Measurements from ENCODE around the gene GPC6. TPM values are rescaled to one million over a fixed set of nuclear protein-coding genes. Genes with fewer than 3 reads are reported as not detected.
A peak's percentile ranks its signal among the peaks of the same experiment; 100 is the strongest.

GPC6 gene
- total RNA-seq, 1 donor = 77.8 TPM

- peak overlapping the region; percentile 25 for H3K4me3 ChIP-seq (ENCODE audit: insufficient read depth, low read length)
- H3K36me3 ChIP-seq (ENCODE audit: insufficient read depth, low read length) = no peaks in the 10 kb centered on the region
- no peaks in the 10 kb centered on the region for H3K79me2 ChIP-seq (ENCODE audit: insufficient read depth, low read length)
- H3K27me3 ChIP-seq (ENCODE audit: insufficient read depth, low read length) = no peaks in the 10 kb centered on the region
- peaks cover 3% of the 10 kb centered on the region for H3K4me1 ChIP-seq (ENCODE audit: insufficient read depth, low read length)
- H3K4me2 ChIP-seq (ENCODE audit: insufficient read depth, low read length) = peak overlapping the region; percentile 52
- DNase-seq (ENCODE audit: insufficient read length, low spot score, missing footprints) = no peak
- no peaks in the 10 kb centered on the region for H4K20me1 ChIP-seq (ENCODE audit: insufficient read depth, low read length)
- no peaks in the 10 kb centered on the region for H3K9me3 ChIP-seq (ENCODE audit: low read depth, low read length)
- TF ChIP-seq, protein P1, sequence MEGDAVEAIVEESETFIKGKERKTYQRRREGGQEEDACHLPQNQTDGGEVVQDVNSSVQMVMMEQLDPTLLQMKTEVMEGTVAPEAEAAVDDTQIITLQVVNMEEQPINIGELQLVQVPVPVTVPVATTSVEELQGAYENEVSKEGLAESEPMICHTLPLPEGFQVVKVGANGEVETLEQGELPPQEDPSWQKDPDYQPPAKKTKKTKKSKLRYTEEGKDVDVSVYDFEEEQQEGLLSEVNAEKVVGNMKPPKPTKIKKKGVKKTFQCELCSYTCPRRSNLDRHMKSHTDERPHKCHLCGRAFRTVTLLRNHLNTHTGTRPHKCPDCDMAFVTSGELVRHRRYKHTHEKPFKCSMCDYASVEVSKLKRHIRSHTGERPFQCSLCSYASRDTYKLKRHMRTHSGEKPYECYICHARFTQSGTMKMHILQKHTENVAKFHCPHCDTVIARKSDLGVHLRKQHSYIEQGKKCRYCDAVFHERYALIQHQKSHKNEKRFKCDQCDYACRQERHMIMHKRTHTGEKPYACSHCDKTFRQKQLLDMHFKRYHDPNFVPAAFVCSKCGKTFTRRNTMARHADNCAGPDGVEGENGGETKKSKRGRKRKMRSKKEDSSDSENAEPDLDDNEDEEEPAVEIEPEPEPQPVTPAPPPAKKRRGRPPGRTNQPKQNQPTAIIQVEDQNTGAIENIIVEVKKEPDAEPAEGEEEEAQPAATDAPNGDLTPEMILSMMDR (IDR thresholded peaks at IDR 0.05; ENCODE audit: extremely low read depth, low read depth, low read length) = no peak
- H3K27ac ChIP-seq (ENCODE audit: low read depth, low read length) = peak overlapping the region; percentile 29
- peak overlapping the region; percentile 85 for H2AFZ ChIP-seq (ENCODE audit: low read length)
Observed at GRCh38 chr13:94129490-94129894, 902.9 kb downstream of the GPC6 start.

DNA sequence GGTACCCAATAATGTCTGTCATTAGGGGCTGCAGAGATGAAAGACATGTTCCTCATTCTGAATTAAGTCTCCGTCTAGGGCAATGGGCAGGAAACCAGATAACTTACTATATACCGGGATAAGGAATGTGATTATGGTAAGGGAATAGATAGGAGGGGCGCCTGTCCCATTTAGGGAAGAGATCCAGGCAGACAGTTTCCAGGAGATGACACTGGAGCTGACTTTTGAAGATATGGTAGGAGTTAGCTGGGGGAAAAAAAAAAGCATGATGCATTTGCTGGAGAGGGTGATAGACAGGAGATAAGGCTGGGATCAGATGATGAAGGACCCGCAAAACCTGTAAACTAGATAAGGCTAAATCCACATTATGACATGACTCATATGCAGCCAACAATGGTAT, 912.2 kb downstream of the GPC6 start:
- Histone ChIP-seq H3K79me2 (ENCODE audit: insufficient read depth, low read length) (no peaks in the 10 kb centered on the region), H3K27me3 (ENCODE audit: insufficient read depth, low read length) (no peaks in the 10 kb centered on the region), H4K20me1 (ENCODE audit: insufficient read depth, low read length) (no peaks in the 10 kb centered on the region), H3K9me3 (ENCODE audit: low read depth, low read length) (no peaks in the 10 kb centered on the region), H3K4me2 (ENCODE audit: insufficient read depth, low read length) (no peak overlapping the region), H2AFZ (ENCODE audit: low read length) (no peak overlapping the region), H3K36me3 (ENCODE audit: insufficient read depth, low read length) (no peaks in the 10 kb centered on the region), H3K4me1 (ENCODE audit: insufficient read depth, low read length) (no peaks in the 10 kb centered on the region), H3K4me3 (ENCODE audit: insufficient read depth, low read length) (no peak overlapping the region), H3K27ac (ENCODE audit: low read depth, low read length) (no peak overlapping the region)
- TF ChIP-seq, protein P1 (IDR thresholded peaks at IDR 0.05; ENCODE audit: extremely low read depth, low read depth, low read length) = no peak
- DNase-seq (ENCODE audit: insufficient read length, low spot score, missing footprints) = peak; percentile 23

GRCh38 chr13:94139393-94139995, 912.9 kb downstream of the GPC6 start:
- TF ChIP-seq, protein P1 (IDR thresholded peaks at IDR 0.05; ENCODE audit: extremely low read depth, low read depth, low read length) = no peak
- no peak for DNase-seq (ENCODE audit: insufficient read length, low spot score, missing footprints)

GRCh38 chr13:94140027-94140426, 913.4 kb downstream of the GPC6 start:
- Histone ChIP-seq H3K9me3 (ENCODE audit: low read depth, low read length) (no peaks in the 10 kb centered on the region), H3K4me2 (ENCODE audit: insufficient read depth, low read length) (no peak overlapping the region), H4K20me1 (ENCODE audit: insufficient read depth, low read length) (no peaks in the 10 kb centered on the region), H3K36me3 (ENCODE audit: insufficient read depth, low read length) (no peaks in the 10 kb centered on the region), H3K4me1 (ENCODE audit: insufficient read depth, low read length) (no peaks in the 10 kb centered on the region), H3K27ac (ENCODE audit: low read depth, low read length) (no peak overlapping the region), H3K27me3 (ENCODE audit: insufficient read depth, low read length) (no peaks in the 10 kb centered on the region), H2AFZ (ENCODE audit: low read length) (no peak overlapping the region), H3K4me3 (ENCODE audit: insufficient read depth, low read length) (no peak overlapping the region), H3K79me2 (ENCODE audit: insufficient read depth, low read length) (no peaks in the 10 kb centered on the region)
- TF ChIP-seq, protein P1 (IDR thresholded peaks at IDR 0.05; ENCODE audit: extremely low read depth, low read depth, low read length) = no peak
- DNase-seq (ENCODE audit: insufficient read length, low spot score, missing footprints) = no peak

More at GRCh38 chr13:94139393-94139995, 912.9 kb downstream of the GPC6 start:
- no peaks in the 10 kb centered on the region for H3K9me3 ChIP-seq (ENCODE audit: low read depth, low read length)
- no peaks in the 10 kb centered on the region for H3K79me2 ChIP-seq (ENCODE audit: insufficient read depth, low read length)
- no peaks in the 10 kb centered on the region for H3K36me3 ChIP-seq (ENCODE audit: insufficient read depth, low read length)
- H4K20me1 ChIP-seq (ENCODE audit: insufficient read depth, low read length) = no peaks in the 10 kb centered on the region
- H3K27me3 ChIP-seq (ENCODE audit: insufficient read depth, low read length) = no peaks in the 10 kb centered on the region
- no peak overlapping the region for H3K4me3 ChIP-seq (ENCODE audit: insufficient read depth, low read length)
- no peaks in the 10 kb centered on the region for H3K4me1 ChIP-seq (ENCODE audit: insufficient read depth, low read length)
- no peak overlapping the region for H3K27ac ChIP-seq (ENCODE audit: low read depth, low read length)
- H2AFZ ChIP-seq (ENCODE audit: low read length) = no peak overlapping the region
- H3K4me2 ChIP-seq (ENCODE audit: insufficient read depth, low read length) = no peak overlapping the region

All from osteoblast (primary cell).